CD14-positive monocyte (primary cell): ENCODE measurements around the gene SAT2. TPM values are rescaled to one million over a fixed set of nuclear protein-coding genes. Genes with fewer than 3 reads are reported as not detected.

ENCODE experiments used
- DNase-seq, 3 donors: peaks; one replicate each; pipeline ENCODE4 v3.0.0-alpha.2; 2011 to 2022
- H2AFZ ChIP-seq: 2 replicates; pipeline ENCODE4 v1.6.0; 2012; ENCODE audit warnings: mild to moderate bottlenecking, low read depth, low read length, inconsistent platforms; ENCODE audit not compliant: insufficient read depth, poor library complexity, severe bottlenecking
- H3K27ac ChIP-seq, 2 donors: 1 replicate in 1 of 2; 2 replicates in 1 of 2; pipeline ENCODE4 v1.5.1; 2012 to 2013; ENCODE audit warnings: low read length in 2 of 2, control low read depth in 1 of 2, inconsistent platforms in 1 of 2, low read depth in 1 of 2, mild to moderate bottlenecking in 1 of 2
- H3K27me3 ChIP-seq, 2 donors: one replicate each; pipeline versions ENCODE4 v1.6.0 to v1.6.1; 2011 to 2013; ENCODE audit warnings: low read length in 2 of 2; ENCODE audit not compliant: control insufficient read depth in 2 of 2, insufficient read depth in 2 of 2
- H3K36me3 ChIP-seq, 2 donors: replicated peaks in 1 of 2; 1 replicate in 1 of 2; 2 replicates in 1 of 2; pipeline versions ENCODE4 v1.5.1 to v1.6.1; 2012 to 2013; ENCODE audit warnings: low read length in 2 of 2, control low read depth in 1 of 2, inconsistent platforms in 1 of 2, mild to moderate bottlenecking in 1 of 2; ENCODE audit not compliant: insufficient read depth in 2 of 2, control insufficient read depth in 1 of 2
- H3K4me1 ChIP-seq, 2 donors: 1 replicate in 1 of 2; 2 replicates in 1 of 2; pipeline versions ENCODE4 v1.5.1 to v1.6.1; 2012 to 2013; ENCODE audit warnings: low read length in 2 of 2, control low read depth in 1 of 2, inconsistent platforms in 1 of 2, mild to moderate bottlenecking in 1 of 2, moderate library complexity in 1 of 2; ENCODE audit not compliant: insufficient read depth in 2 of 2, control insufficient read depth in 1 of 2
- H3K4me2 ChIP-seq: replicated peaks from 2 replicates; pipeline ENCODE3; 2012; ENCODE audit warnings: low read length, moderate library complexity, mild to moderate bottlenecking; ENCODE audit not compliant: poor library complexity, severe bottlenecking; ENCODE audit errors: extremely low read depth
- H3K4me3 ChIP-seq, 3 experiments: fragments of 200-600 bp in 1 of 3; sonication (generic) in 1 of 3; replicated peaks in 1 of 3; 1 replicate in 2 of 3; 2 replicates in 1 of 3; pipeline ENCODE4 v1.5.1; 2011 to 2013; ENCODE audit warnings: low read length in 3 of 3, mild to moderate bottlenecking in 3 of 3, control low read depth in 2 of 3, low read depth in 2 of 3, inconsistent platforms in 1 of 3, moderate library complexity in 1 of 3
- H3K79me2 ChIP-seq: 2 replicates; pipeline ENCODE4 v1.6.0; 2012; ENCODE audit warnings: mild to moderate bottlenecking, control low read depth, inconsistent platforms, low read length, moderate library complexity; ENCODE audit not compliant: insufficient read depth
- H3K9ac ChIP-seq: 2 replicates; pipeline ENCODE4 v1.6.0; 2017; ENCODE audit warnings: low read length, mild to moderate bottlenecking; ENCODE audit not compliant: insufficient read depth, poor library complexity, severe bottlenecking
- H3K9me3 ChIP-seq, 2 donors: replicated peaks in 1 of 2; 1 replicate in 1 of 2; 2 replicates in 1 of 2; pipeline versions ENCODE4 v1.5.1 to v1.6.1; 2012 to 2013; ENCODE audit warnings: low read length in 2 of 2, control low read depth in 1 of 2; ENCODE audit not compliant: control insufficient read depth in 1 of 2, insufficient read depth in 1 of 2
- H4K20me1 ChIP-seq: 2 replicates; pipeline ENCODE4 v1.6.0; 2012; ENCODE audit warnings: mild to moderate bottlenecking, low read length, control low read depth, moderate library complexity; ENCODE audit not compliant: insufficient read depth
- H3K27ac Mint-ChIP-seq, 7 donors: one replicate each; pipeline ENCODE4 v1.8.0; 2020; ENCODE audit warnings: mild to moderate bottlenecking in 7 of 7, mixed read lengths in 7 of 7, moderate library complexity in 6 of 7, inconsistent platforms in 2 of 7
- H3K27me3 Mint-ChIP-seq, 3 donors: one replicate each; pipeline ENCODE4 v1.8.0; 2021 to 2022; ENCODE audit warnings: low read depth in 3 of 3, mild to moderate bottlenecking in 3 of 3, mixed read lengths in 3 of 3, moderate library complexity in 3 of 3, inconsistent platforms in 1 of 3
- H3K36me3 Mint-ChIP-seq, 2 donors: one replicate each; pipeline ENCODE4 v1.8.0; 2020; ENCODE audit warnings: mixed read lengths in 2 of 2, inconsistent platforms in 1 of 2, mild to moderate bottlenecking in 1 of 2
- H3K4me1 Mint-ChIP-seq: one replicate; pipeline ENCODE4 v1.8.0; 2020; ENCODE audit warnings: mild to moderate bottlenecking, mixed read lengths
- H3K4me3 Mint-ChIP-seq, 2 donors: one replicate each; pipeline ENCODE4 v1.8.0; 2020; ENCODE audit warnings: mild to moderate bottlenecking in 2 of 2, mixed read lengths in 2 of 2, moderate library complexity in 1 of 2
- H3K9me3 Mint-ChIP-seq, 7 donors: one replicate each; pipeline ENCODE4 v1.8.0; 2020 to 2022; ENCODE audit warnings: mixed read lengths in 7 of 7, mild to moderate bottlenecking in 6 of 7, moderate library complexity in 6 of 7, inconsistent platforms in 2 of 7
- WGBS: methylation state at CpG from one replicate; pipeline ENCODE4 v1.1.5; 2013; ENCODE audit warnings: missing lambda C conversion rate; ENCODE audit not compliant: insufficient coverage; 5-methylcytosine and 5-hydroxymethylcytosine counted together
- intact Hi-C, 2 donors: fragments of 100-400 bp; cut with micrococcal nuclease; formaldehyde crosslinking; loops; one replicate each; pipeline versions ENCODE4 v1.15.0 to v1.15.1; 2023
- polyA plus RNA-seq, 3 donors: library from polyadenylated mRNA; depleted of rRNA in 1 of 3; unstranded in 2 of 3; stranded (reverse) in 1 of 3; fragments of 300-500 nt in 2 of 3; fragments of >200 nt in 1 of 3; fragmentation: Illumina TruSeq in 2 of 3; gene quantifications; 1 replicate in 2 of 3; 2 replicates in 1 of 3; pipeline ENCODE4 v1.2.3, GENCODE V29; 2012 to 2021
- TF ChIP-seq, protein P1 (sequence below): fragments of 200-600 bp; IDR thresholded peaks from one replicate; pipeline ENCODE4 v1.8.0; 2022; ENCODE audit warnings: antibody characterized with exemption, mild to moderate bottlenecking

Gene SAT2
- polyA plus RNA-seq, 3 donors, result 83.4 to 155 (median 89.8) TPM

DNA sequence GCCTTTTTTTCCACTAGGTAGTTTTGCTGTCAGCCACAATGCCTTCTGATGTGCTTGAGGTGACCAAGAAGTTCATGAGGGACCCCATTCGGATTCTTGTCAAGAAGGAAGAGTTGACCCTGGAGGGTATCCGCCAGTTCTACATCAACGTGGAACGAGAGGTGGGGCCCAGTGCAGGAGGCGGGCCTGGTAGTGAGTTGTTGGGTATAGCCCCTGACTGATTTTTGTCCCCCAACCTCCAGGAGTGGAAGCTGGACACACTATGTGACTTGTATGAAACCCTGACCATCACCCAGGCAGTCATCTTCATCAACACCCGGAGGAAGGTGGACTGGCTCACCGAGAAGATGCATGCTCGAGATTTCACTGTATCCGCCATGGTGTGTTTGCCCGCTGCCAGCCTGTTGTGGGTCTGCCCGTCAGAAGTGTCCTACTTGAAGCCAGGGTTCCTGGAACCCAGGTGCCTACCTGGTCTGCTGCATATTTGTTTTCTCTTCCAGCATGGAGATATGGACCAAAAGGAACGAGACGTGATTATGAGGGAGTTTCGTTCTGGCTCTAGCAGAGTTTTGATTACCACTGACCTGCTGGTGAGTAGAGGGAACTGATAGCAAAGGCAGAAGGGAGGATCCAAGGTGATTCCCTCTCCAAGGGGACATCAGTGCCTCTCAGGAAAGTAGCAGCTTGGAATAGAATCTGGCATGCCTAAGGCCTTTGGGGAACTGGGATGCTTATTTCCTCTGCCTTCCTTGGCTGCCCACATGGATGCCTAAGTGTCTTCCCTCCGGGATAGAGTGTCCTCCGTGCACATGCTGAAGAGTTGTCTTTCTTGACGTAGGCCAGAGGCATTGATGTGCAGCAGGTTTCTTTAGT, 50.1 kb downstream of the SAT2 start:
- H3K27me3 Mint-ChIP-seq, result peaks cover 0 to 13% (median 0%) of the 10 kb centered on the region in 3 donors
- peak overlapping the region in 1 of 3 experiments; percentile 100 for H3K4me3 ChIP-seq
- H3K36me3 ChIP-seq, result peaks cover 49 to 52% of the 10 kb centered on the region in 2 donors
- TF ChIP-seq, protein P1, sequence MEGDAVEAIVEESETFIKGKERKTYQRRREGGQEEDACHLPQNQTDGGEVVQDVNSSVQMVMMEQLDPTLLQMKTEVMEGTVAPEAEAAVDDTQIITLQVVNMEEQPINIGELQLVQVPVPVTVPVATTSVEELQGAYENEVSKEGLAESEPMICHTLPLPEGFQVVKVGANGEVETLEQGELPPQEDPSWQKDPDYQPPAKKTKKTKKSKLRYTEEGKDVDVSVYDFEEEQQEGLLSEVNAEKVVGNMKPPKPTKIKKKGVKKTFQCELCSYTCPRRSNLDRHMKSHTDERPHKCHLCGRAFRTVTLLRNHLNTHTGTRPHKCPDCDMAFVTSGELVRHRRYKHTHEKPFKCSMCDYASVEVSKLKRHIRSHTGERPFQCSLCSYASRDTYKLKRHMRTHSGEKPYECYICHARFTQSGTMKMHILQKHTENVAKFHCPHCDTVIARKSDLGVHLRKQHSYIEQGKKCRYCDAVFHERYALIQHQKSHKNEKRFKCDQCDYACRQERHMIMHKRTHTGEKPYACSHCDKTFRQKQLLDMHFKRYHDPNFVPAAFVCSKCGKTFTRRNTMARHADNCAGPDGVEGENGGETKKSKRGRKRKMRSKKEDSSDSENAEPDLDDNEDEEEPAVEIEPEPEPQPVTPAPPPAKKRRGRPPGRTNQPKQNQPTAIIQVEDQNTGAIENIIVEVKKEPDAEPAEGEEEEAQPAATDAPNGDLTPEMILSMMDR, result no peak
- H3K4me2 ChIP-seq, result peak overlapping the region; percentile 9
- peaks cover 75 to 85% of the 10 kb centered on the region in 2 donors for H3K36me3 Mint-ChIP-seq
- peak overlapping the region; percentile 97 for H3K9ac ChIP-seq
- 93% methylated on average over 12 of the region's 17 CpGs for WGBS
- no peak for DNase-seq
- peak overlapping the region; percentile 48 to 57 for H3K4me3 Mint-ChIP-seq
- intact Hi-C loops, result loop anchor here (2.0 to 10.0 kb wide), 3 partner anchors 109 to 265 kb away; partner anchors contain the start of genes NEURL4 (in 1 of the 2) and TP53 (in 1 of the 2)
- no peak overlapping the region for H2AFZ ChIP-seq
- H3K27me3 ChIP-seq, result no peaks in the 10 kb centered on the region
- peak overlapping the region; percentile 98 to 100 (median 100) for H3K27ac Mint-ChIP-seq
- H3K27ac ChIP-seq, result peak overlapping the region; percentile 99
- H3K9me3 ChIP-seq, result no peaks in the 10 kb centered on the region
- H3K9me3 Mint-ChIP-seq, result peaks cover 0 to 4% (median 0%) of the 10 kb centered on the region in 7 donors
- peaks cover 95% of the 10 kb centered on the region for H4K20me1 ChIP-seq
- peaks cover 76 to 83% of the 10 kb centered on the region in 2 donors for H3K4me1 ChIP-seq
- H3K4me1 Mint-ChIP-seq, result peaks cover 76% of the 10 kb centered on the region
- H3K79me2 ChIP-seq, result peaks cover 90% of the 10 kb centered on the region

DNA sequence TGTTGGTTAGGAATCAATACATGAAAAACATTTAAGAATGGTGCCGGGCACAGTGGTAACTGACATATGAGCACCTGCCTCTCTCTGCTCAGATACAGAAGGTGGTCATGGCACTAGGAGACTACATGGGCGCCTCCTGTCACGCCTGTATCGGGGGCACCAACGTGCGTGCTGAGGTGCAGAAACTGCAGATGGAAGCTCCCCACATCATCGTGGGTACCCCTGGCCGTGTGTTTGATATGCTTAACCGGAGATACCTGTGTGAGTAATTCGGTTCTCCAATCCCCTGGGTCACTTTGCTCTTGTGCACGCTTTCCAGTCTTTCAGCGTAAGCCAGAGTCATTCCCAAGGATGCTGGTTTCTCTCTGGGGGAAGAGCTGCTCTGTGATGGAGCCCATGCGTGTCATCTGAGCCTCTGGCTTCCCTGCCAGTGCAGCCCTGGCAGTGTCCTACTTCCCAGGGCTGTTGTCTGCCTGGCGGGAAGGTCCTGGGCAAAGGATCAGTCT, 51.1 kb downstream of the SAT2 start:
- Histone ChIP-seq H3K9ac (no peak overlapping the region), H3K27me3 (no peaks in the 10 kb centered on the region), H3K4me1 (peaks cover 70 to 80% of the 10 kb centered on the region in 2 donors), H2AFZ (no peak overlapping the region), H3K4me3 (peak overlapping the region in 1 of 3 experiments; percentile 100), H3K27ac (peak overlapping the region; percentile 99), H3K79me2 (peaks cover 86% of the 10 kb centered on the region), H3K9me3 (no peaks in the 10 kb centered on the region), H4K20me1 (peaks cover 84% of the 10 kb centered on the region), H3K36me3 (peaks cover 49 to 52% of the 10 kb centered on the region in 2 donors), H3K4me2 (peak overlapping the region; percentile 91)
- peak overlapping the region; percentile 7 to 50 for H3K4me3 Mint-ChIP-seq
- H3K36me3 Mint-ChIP-seq, result peaks cover 73 to 81% of the 10 kb centered on the region in 2 donors
- peaks cover 73% of the 10 kb centered on the region for H3K4me1 Mint-ChIP-seq
- intact Hi-C loops, result loop anchor here (5.0 to 10.0 kb wide), 2 partner anchors 252 to 266 kb away; partner anchors contain the start of gene NEURL4 (in 1 of the 2)
- H3K9me3 Mint-ChIP-seq, result peaks cover 0 to 4% (median 0%) of the 10 kb centered on the region in 7 donors
- peak overlapping the region; percentile 78 to 100 (median 99) for H3K27ac Mint-ChIP-seq
- peaks cover 0 to 13% (median 2%) of the 10 kb centered on the region in 3 donors for H3K27me3 Mint-ChIP-seq
- peak in 1 of 3 donors; percentile 3 for DNase-seq
- TF ChIP-seq, protein P1, result no peak
- WGBS, result 92% methylated on average over 13 of the region's 14 CpGs
